ENCODE data around the gene SLC25A47.

DNA sequence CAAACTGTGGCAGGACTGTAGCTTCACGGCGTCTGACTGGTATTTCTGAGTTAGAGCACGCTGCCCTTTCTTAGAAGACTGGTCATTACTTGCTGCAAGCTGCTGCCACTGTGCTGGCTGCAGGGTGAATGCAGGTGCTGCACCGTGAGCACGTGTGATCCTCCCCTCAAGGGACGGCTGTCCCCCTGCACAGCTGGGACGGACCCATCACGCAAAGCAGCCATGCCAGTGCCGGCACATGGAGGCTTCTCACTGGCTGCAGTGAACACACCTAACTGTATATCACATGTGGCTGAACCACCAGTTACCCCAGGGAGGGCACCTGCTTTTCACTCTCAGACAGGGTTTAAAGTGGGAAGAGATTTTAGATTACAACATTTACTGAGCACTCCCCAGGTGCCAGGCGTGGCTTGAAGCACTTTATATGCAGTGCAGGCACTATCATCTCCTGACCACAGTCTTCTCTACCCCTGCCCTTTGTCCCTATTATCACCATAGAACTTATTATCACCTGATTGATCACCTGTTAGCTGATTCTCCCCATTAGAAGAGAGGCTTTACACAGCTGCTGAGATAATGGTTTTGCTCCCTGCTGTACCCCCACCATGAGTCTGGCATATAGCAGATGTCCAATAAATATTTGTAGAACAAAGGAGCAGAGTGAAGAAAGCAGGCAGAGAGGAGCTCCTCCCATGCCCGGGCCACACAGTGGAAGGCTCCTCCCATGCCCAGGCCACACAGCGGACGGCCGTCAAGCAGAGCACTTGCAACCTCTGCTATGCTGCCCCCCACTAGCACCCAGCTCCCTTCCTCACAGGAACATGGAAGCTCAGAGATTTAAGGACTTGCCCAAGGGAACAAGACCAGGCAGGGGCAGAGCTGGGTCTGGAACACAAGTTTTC is 25.9 kb downstream of the SLC25A47 start:
- TF ChIP-seq, protein P1, sequence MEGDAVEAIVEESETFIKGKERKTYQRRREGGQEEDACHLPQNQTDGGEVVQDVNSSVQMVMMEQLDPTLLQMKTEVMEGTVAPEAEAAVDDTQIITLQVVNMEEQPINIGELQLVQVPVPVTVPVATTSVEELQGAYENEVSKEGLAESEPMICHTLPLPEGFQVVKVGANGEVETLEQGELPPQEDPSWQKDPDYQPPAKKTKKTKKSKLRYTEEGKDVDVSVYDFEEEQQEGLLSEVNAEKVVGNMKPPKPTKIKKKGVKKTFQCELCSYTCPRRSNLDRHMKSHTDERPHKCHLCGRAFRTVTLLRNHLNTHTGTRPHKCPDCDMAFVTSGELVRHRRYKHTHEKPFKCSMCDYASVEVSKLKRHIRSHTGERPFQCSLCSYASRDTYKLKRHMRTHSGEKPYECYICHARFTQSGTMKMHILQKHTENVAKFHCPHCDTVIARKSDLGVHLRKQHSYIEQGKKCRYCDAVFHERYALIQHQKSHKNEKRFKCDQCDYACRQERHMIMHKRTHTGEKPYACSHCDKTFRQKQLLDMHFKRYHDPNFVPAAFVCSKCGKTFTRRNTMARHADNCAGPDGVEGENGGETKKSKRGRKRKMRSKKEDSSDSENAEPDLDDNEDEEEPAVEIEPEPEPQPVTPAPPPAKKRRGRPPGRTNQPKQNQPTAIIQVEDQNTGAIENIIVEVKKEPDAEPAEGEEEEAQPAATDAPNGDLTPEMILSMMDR (IDR thresholded peaks at IDR 0.05; ENCODE audit: extremely low read depth in 1 of 2, insufficient read depth in 1 of 2, low read depth in 1 of 2, low read length in 2 of 2), result no peak
- TF ChIP-seq, protein P2, sequence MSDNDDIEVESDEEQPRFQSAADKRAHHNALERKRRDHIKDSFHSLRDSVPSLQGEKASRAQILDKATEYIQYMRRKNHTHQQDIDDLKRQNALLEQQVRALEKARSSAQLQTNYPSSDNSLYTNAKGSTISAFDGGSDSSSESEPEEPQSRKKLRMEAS (IDR thresholded peaks at IDR 0.05; ENCODE audit: insufficient read depth, insufficient read length), result no peak
- TF ChIP-seq EZH2 (IDR thresholded peaks at IDR 0.05; ENCODE audit: borderline replicate concordance, low read depth, low read length, severe bottlenecking) (no peak), POLR2AphosphoS5 (IDR thresholded peaks at IDR 0.05; ENCODE audit: insufficient read depth, low read depth, low read length) (no peak), POLR2A (IDR thresholded peaks at IDR 0.05; ENCODE audit: low read depth, low read length) (no peak), MYC (IDR thresholded peaks at IDR 0.05; ENCODE audit: low read depth, low read length) (no peak), GATA2 (IDR thresholded peaks at IDR 0.05; ENCODE audit: insufficient read depth, insufficient read length, low read depth, low read length) (no peak)
